H9 (cell line): ENCODE data around the gene CYB5A. TPM values are rescaled to one million over a fixed set of nuclear protein-coding genes. Genes with fewer than 3 reads are reported as not detected.

ENCODE experiments used
- DNase-seq: peaks from one replicate; pipeline ENCODE4 v3.0.0-alpha.2; 2017
- H2AFZ ChIP-seq: one replicate; pipeline ENCODE4 v1.6.1; 2013; ENCODE audit warnings: mild to moderate bottlenecking, low read length, control low read depth, moderate library complexity
- H2AK5ac ChIP-seq: 2 replicates; pipeline ENCODE4 v1.6.1; 2013; ENCODE audit warnings: low read length, control low read depth, mixed read lengths; ENCODE audit not compliant: insufficient read length
- H2BK120ac ChIP-seq: one replicate; pipeline ENCODE4 v1.6.1; 2013; ENCODE audit warnings: low read depth, mild to moderate bottlenecking, low read length, control low read depth, inconsistent platforms; ENCODE audit not compliant: poor library complexity, severe bottlenecking
- H2BK12ac ChIP-seq: 2 replicates; pipeline ENCODE4 v1.6.1; 2013; ENCODE audit warnings: low read length, control low read depth, mixed read lengths, low read depth; ENCODE audit not compliant: insufficient read length
- H2BK15ac ChIP-seq: 2 replicates; pipeline ENCODE4 v1.6.1; 2013; ENCODE audit warnings: low read depth, low read length, control low read depth
- H2BK20ac ChIP-seq: one replicate; pipeline ENCODE4 v1.6.1; 2013; ENCODE audit warnings: low read depth, mild to moderate bottlenecking, low read length, control low read depth, inconsistent platforms; ENCODE audit not compliant: poor library complexity, severe bottlenecking
- H2BK5ac ChIP-seq: 2 replicates; pipeline ENCODE4 v1.6.1; 2013; ENCODE audit warnings: low read length, control low read depth, mixed read lengths; ENCODE audit not compliant: insufficient read length
- H3K14ac ChIP-seq: 2 replicates; pipeline ENCODE4 v1.6.1; 2013; ENCODE audit warnings: low read length, control low read depth; ENCODE audit not compliant: insufficient read depth
- H3K18ac ChIP-seq: 2 replicates; pipeline ENCODE4 v1.6.1; 2013; ENCODE audit warnings: low read depth, mild to moderate bottlenecking, mixed read lengths, low read length, control low read depth; ENCODE audit not compliant: insufficient read length
- H3K23ac ChIP-seq: 2 replicates; pipeline ENCODE4 v1.6.1; 2013; ENCODE audit warnings: low read length, control low read depth, mixed read lengths, low read depth; ENCODE audit not compliant: insufficient read length
- H3K23me2 ChIP-seq: 2 replicates; pipeline ENCODE4 v1.6.1; 2013; ENCODE audit warnings: low read depth, mild to moderate bottlenecking, mixed read lengths, low read length, control low read depth; ENCODE audit not compliant: insufficient read length, poor library complexity, severe bottlenecking
- H3K27ac ChIP-seq: 2 replicates; pipeline ENCODE4 v1.5.1; 2013; ENCODE audit warnings: low read length, control low read depth, mixed read lengths, low read depth; ENCODE audit not compliant: insufficient read length
- H3K27me3 ChIP-seq: 2 replicates; pipeline ENCODE4 v1.6.1; 2013; ENCODE audit warnings: low read length, control low read depth, inconsistent platforms; ENCODE audit not compliant: insufficient read depth
- H3K4ac ChIP-seq: 2 replicates; pipeline ENCODE4 v1.6.1; 2013; ENCODE audit warnings: low read depth, mild to moderate bottlenecking, control low read depth, inconsistent platforms, low read length, moderate library complexity
- H3K4me1 ChIP-seq: 2 replicates; pipeline ENCODE4 v1.6.1; 2013; ENCODE audit warnings: low read length, control low read depth, inconsistent platforms; ENCODE audit not compliant: insufficient read depth
- H3K4me2 ChIP-seq: 2 replicates; pipeline ENCODE4 v1.6.1; 2013; ENCODE audit warnings: low read length, control low read depth, mixed read lengths; ENCODE audit not compliant: insufficient read length, insufficient read depth
- H3K56ac ChIP-seq: 2 replicates; pipeline ENCODE4 v1.6.1; 2013; ENCODE audit warnings: low read depth, mild to moderate bottlenecking, mixed read lengths, low read length, control low read depth; ENCODE audit not compliant: insufficient read length
- H3K79me1 ChIP-seq: 2 replicates; pipeline ENCODE4 v1.6.1; 2013; ENCODE audit warnings: low read depth, mild to moderate bottlenecking, moderate library complexity, low read length, control low read depth, inconsistent platforms; ENCODE audit not compliant: insufficient read depth, poor library complexity, severe bottlenecking
- H3K79me2 ChIP-seq: 2 replicates; pipeline ENCODE4 v1.6.1; 2013; ENCODE audit warnings: low read length, control low read depth, inconsistent platforms; ENCODE audit not compliant: insufficient read depth
- H3K9ac ChIP-seq: 2 replicates; pipeline ENCODE4 v1.6.1; 2013; ENCODE audit warnings: low read length, control low read depth, mixed read lengths; ENCODE audit not compliant: insufficient read length; ENCODE audit errors: extremely low read depth
- H3K9me3 ChIP-seq: one replicate; pipeline ENCODE4 v1.6.1; 2013; ENCODE audit warnings: low read depth, low read length, inconsistent platforms; ENCODE audit not compliant: control insufficient read depth
- H3T11ph ChIP-seq: one replicate; pipeline ENCODE4 v1.6.1; 2013; ENCODE audit warnings: mild to moderate bottlenecking, low read length, control low read depth, inconsistent platforms
- H4K20me1 ChIP-seq: one replicate; pipeline ENCODE4 v1.6.1; 2013; ENCODE audit not compliant: control insufficient read depth, insufficient read length, insufficient read depth
- H4K5ac ChIP-seq: 2 replicates; pipeline ENCODE4 v1.6.1; 2013; ENCODE audit warnings: low read depth, mild to moderate bottlenecking, mixed read lengths, low read length, control low read depth; ENCODE audit not compliant: insufficient read length
- H4K8ac ChIP-seq: replicated peaks from 2 replicates; pipeline ENCODE4 v1.6.1; 2013; ENCODE audit warnings: low read length, control low read depth, mixed read lengths, low read depth; ENCODE audit not compliant: insufficient read length
- H4K91ac ChIP-seq: 2 replicates; pipeline ENCODE4 v1.6.1; 2013; ENCODE audit warnings: low read depth, mild to moderate bottlenecking, moderate library complexity, mixed read lengths, low read length, control low read depth; ENCODE audit not compliant: insufficient read length
- H3K27ac Mint-ChIP-seq, 3 experiments: 2 replicates in 2 of 3; 3 replicates in 1 of 3; pipeline ENCODE4 v1.8.0; 2020 to 2021; ENCODE audit warnings: mixed read lengths in 3 of 3, mild to moderate bottlenecking in 1 of 3, moderate library complexity in 1 of 3
- H3K27me3 Mint-ChIP-seq: 2 replicates; pipeline ENCODE4 v1.8.0; 2021; ENCODE audit warnings: low read depth, mild to moderate bottlenecking, moderate library complexity, mixed read lengths
- H3K36me3 Mint-ChIP-seq, 3 experiments: 2 replicates in 2 of 3; 3 replicates in 1 of 3; pipeline ENCODE4 v1.8.0; 2020 to 2021; ENCODE audit warnings: low read depth in 3 of 3, mixed read lengths in 3 of 3; ENCODE audit not compliant: insufficient read depth in 1 of 3
- H3K4me1 Mint-ChIP-seq, 2 experiments: 2 replicates each; pipeline ENCODE4 v1.8.0; 2020; ENCODE audit warnings: mixed read lengths in 2 of 2
- H3K4me3 Mint-ChIP-seq, 2 experiments: 2 replicates in 1 of 2; 3 replicates in 1 of 2; pipeline ENCODE4 v1.8.0; 2020 to 2021; ENCODE audit warnings: mild to moderate bottlenecking in 2 of 2, mixed read lengths in 2 of 2, moderate library complexity in 1 of 2
- H3K9me3 Mint-ChIP-seq, 2 experiments: 2 replicates in 1 of 2; 3 replicates in 1 of 2; pipeline ENCODE4 v1.8.0; 2020; ENCODE audit warnings: mild to moderate bottlenecking in 2 of 2, mixed read lengths in 2 of 2, moderate library complexity in 1 of 2
- CTCF ChIP-seq: fragments of 200-600 bp; sonication (generic); conservative IDR thresholded peaks from 3 replicates; pipeline ENCODE4 v1.8.0; 2021; ENCODE audit warnings: antibody characterized with exemption, mild to moderate bottlenecking
- WGBS: extraction: QIAGEN DNeasy Blood & Tissue Kit; methylation state at CpG from one replicate; pipeline ENCODE4 v1.1.7; 2013; ENCODE audit warnings: missing lambda C conversion rate, low lambda C conversion rate, mixed read lengths; ENCODE audit not compliant: insufficient read length; ENCODE audit errors: extremely low coverage; 5-methylcytosine and 5-hydroxymethylcytosine counted together
- total RNA-seq: library from RNA; stranded (reverse); gene quantifications from 2 replicates; pipeline ENCODE4 v1.2.1, GENCODE V29; 2021

The CYB5A gene
- total RNA-seq, 1 experiment from 2014 or later: 93.2 TPM

- Histone ChIP-seq H4K8ac (no peak overlapping the region), H2BK15ac (no peak overlapping the region), H3K23ac (no peak overlapping the region), H2AFZ (no peak overlapping the region), H2AK5ac (no peak overlapping the region), H2BK20ac (no peak overlapping the region), H3T11ph (no peak overlapping the region), H3K27me3 (no peaks in the 10 kb centered on the region), H4K91ac (no peak overlapping the region), H3K4me1 (peaks cover 12% of the 10 kb centered on the region; the same call in 1 of the 2 replicates), H3K4me2 (no peak overlapping the region), H3K23me2 (no peaks in the 10 kb centered on the region), H3K9ac (no peak overlapping the region), H2BK120ac (no peak overlapping the region), H3K4ac (no peak overlapping the region), H3K79me2 (peaks cover 27% of the 10 kb centered on the region; the same call in 1 of the 2 replicates), H3K14ac (no peak overlapping the region), H3K27ac (no peak overlapping the region), H4K5ac (no peak overlapping the region), H2BK12ac (no peak overlapping the region), H4K20me1 (no peaks in the 10 kb centered on the region), H3K9me3 (no peaks in the 10 kb centered on the region), H2BK5ac (no peak overlapping the region), H3K18ac (no peak overlapping the region), H3K79me1 (peaks cover 6% of the 10 kb centered on the region), H3K56ac (no peak overlapping the region)
- Mint-ChIP-seq H3K9me3 (no peaks in the 10 kb centered on the region), H3K27ac (no peak overlapping the region), H3K4me3 (no peak overlapping the region), H3K27me3 (no peaks in the 10 kb centered on the region), H3K4me1 (peaks cover 31 to 34% of the 10 kb centered on the region in 2 experiments), H3K36me3 (peaks cover 5 to 10% (median 6%) of the 10 kb centered on the region in 3 experiments; a peak in 6 of 7 replicates)
- no peak for DNase-seq
- TF ChIP-seq CTCF: no peak
- WGBS: no CpG with 5 or more reads among the region's 3 CpGs
Observed at GRCh38 chr18:74271635-74272034, 20.1 kb downstream of the CYB5A start.
